OCI-LY7 (cell line): Measurements from ENCODE around the gene HMG20B. TPM values are rescaled to one million over a fixed set of nuclear protein-coding genes. Genes with fewer than 3 reads are reported as not detected.

ENCODE experiments used
- BruUV-seq: library from RNA; stranded (reverse); fragments of 400-500 nt; replicated peaks from 2 replicates; lab custom pipeline; 2021; lab: Mats Ljungman, UMichigan
- CTCF ChIA-PET: fragments of 300-600 bp; sonication (Branson Sonifier 250); formaldehyde crosslinking; loops from one replicate; lab custom pipeline; 2022; ENCODE audit warnings: antibody characterized with exemption; ENCODE audit not compliant: unreplicated experiment; lab: Charles Lee
- POLR2A ChIA-PET: fragments of 300-600 bp; sonication (Branson Sonifier 250); formaldehyde crosslinking; loops from one replicate; lab custom pipeline; 2022; ENCODE audit warnings: antibody characterized with exemption; lab: Charles Lee
- DNase-seq: peaks from one replicate; pipeline ENCODE4 v3.0.0-alpha.2; 2015; ENCODE audit warnings: low spot score
- H2AFZ ChIP-seq: fragments of 200-600 bp; sonication (generic), shearing (Covaris generic); 2 replicates; pipeline ENCODE4 v1.6.1; 2014; ENCODE audit warnings: mild to moderate bottlenecking, antibody characterized with exemption, low read length, moderate library complexity
- H3K27ac ChIP-seq: fragments of 200-600 bp; sonication (generic); 2 replicates; pipeline ENCODE4 v1.5.1; 2014; ENCODE audit warnings: mixed run types, low read depth, mild to moderate bottlenecking, moderate library complexity, low read length, inconsistent platforms; ENCODE audit not compliant: poor library complexity, severe bottlenecking
- H3K36me3 ChIP-seq: fragments of 200-600 bp; sonication (generic); 2 replicates; pipeline ENCODE4 v1.6.1; 2014; ENCODE audit warnings: mild to moderate bottlenecking, antibody characterized with exemption, low read length, moderate library complexity, mixed read lengths; ENCODE audit not compliant: insufficient read depth
- H3K4me1 ChIP-seq: fragments of 200-600 bp; sonication (generic); 2 replicates; pipeline ENCODE4 v1.5.1; 2014; ENCODE audit warnings: mild to moderate bottlenecking, low read length; ENCODE audit not compliant: insufficient read depth, poor library complexity, severe bottlenecking
- H3K4me2 ChIP-seq: fragments of 200-600 bp; sonication (generic); 2 replicates; pipeline ENCODE4 v1.6.1; 2014; ENCODE audit warnings: mild to moderate bottlenecking, low read length
- H3K4me3 ChIP-seq: fragments of 200-600 bp; sonication (generic); 2 replicates; pipeline ENCODE4 v1.5.1; 2014; ENCODE audit warnings: mild to moderate bottlenecking, low read depth, low read length; ENCODE audit not compliant: poor library complexity, severe bottlenecking
- H3K79me2 ChIP-seq: fragments of 200-600 bp; sonication (generic); 2 replicates; pipeline ENCODE4 v1.6.1; 2016; ENCODE audit warnings: low read depth, mild to moderate bottlenecking, low read length, moderate library complexity, mixed read lengths; ENCODE audit not compliant: insufficient read depth
- H3K9me2 ChIP-seq: fragments of 200-600 bp; sonication (generic); 2 replicates; pipeline ENCODE4 v1.6.1; 2016; ENCODE audit warnings: mild to moderate bottlenecking, low read length, mixed read lengths; ENCODE audit not compliant: insufficient read depth
- H3K9me3 ChIP-seq: fragments of 200-600 bp; sonication (generic); 2 replicates; pipeline ENCODE4 v1.6.1; 2014; ENCODE audit warnings: mild to moderate bottlenecking, mixed run types, low read length, mixed read lengths
- H4K20me1 ChIP-seq: fragments of 200-600 bp; sonication (generic); 2 replicates; pipeline ENCODE4 v1.6.1; 2014; ENCODE audit warnings: mild to moderate bottlenecking, antibody characterized with exemption, low read length, moderate library complexity, mixed read lengths; ENCODE audit not compliant: insufficient read depth
- EZH2phosphoT487 ChIP-seq: fragments of 200-600 bp; sonication (generic); IDR thresholded peaks from 2 replicates; pipeline ENCODE4 v1.6.1; 2018; ENCODE audit warnings: low read depth, borderline replicate concordance, mild to moderate bottlenecking, mixed run types, antibody characterized with exemption, low read length, moderate library complexity, mixed read lengths
- intact Hi-C: fragments of 100-400 bp; cut with micrococcal nuclease; formaldehyde crosslinking; loops from one replicate; pipeline ENCODE4 v1.10.0; 2022; ENCODE audit not compliant: unreplicated experiment
- total RNA-seq, 2 experiments: library from RNA; depleted of rRNA in 1 of 2; stranded (reverse); fragments of >200 nt in 1 of 2; shearing (Covaris generic) in 1 of 2; gene quantifications; 2 replicates each; pipeline ENCODE4 v1.2.3, GENCODE V29; 2014 to 2022
- TF ChIP-seq, protein P1 (sequence below): fragments of 200-600 bp; sonication (generic); conservative IDR thresholded peaks from 2 replicates; pipeline ENCODE4 v1.5.1; 2014; ENCODE audit warnings: mild to moderate bottlenecking, antibody characterized with exemption, low read length, moderate library complexity, mixed read lengths

HMG20B gene
- total RNA-seq, 2 experiments from 2014 or later, result 91.0 to 119 TPM

DNA sequence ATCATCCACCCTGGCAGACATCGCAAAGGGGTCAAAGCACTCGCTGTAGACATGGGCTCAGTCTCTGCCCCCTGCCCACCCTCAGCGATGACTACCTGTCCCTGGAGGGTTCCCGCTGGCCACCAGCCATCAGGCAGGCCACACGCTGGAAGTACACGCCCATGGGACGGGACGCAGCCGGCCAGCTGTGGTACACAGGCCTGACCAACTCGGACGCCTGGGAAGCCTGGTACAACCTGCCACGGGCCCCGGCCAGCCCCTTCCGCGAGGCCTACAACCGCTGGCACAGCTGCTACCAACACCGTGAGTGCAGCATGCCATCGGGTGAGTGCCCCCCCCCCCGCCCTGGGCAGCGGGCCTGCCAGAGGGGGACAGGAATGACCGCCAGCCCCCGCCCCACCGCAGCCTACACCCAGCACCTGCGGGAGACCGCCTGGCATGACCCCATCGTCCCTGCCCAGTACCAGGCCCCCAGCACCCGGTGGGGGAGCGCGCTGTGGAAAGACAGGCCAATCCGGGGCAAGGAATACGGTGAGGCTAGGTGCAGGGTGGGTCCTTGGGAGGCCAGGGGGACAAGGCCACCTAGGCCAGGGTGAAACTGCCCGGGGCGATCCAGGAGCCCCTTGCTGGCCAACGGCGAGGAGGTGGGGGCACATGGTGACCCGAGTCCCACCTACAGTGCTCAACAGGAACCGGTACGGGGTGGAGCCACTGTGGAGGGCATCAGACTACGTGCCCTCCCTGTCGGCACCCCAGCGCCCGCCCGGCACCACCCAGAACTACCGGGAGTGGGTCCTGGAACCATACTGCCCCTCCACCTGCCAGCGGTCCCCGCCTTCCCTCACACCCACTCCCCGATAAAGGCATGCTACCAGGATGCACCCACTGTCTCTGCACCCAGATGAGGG lies 29.3 kb upstream of the HMG20B start:
- peaks cover 49% of the 10 kb centered on the region for H3K36me3 ChIP-seq
- H2AFZ ChIP-seq, result no peak overlapping the region
- no peaks in the 10 kb centered on the region for H4K20me1 ChIP-seq
- no TSS peak for BruUV-seq
- ChIA-PET CTCF (no interaction called here), POLR2A (no interaction called here)
- no peaks in the 10 kb centered on the region for H3K4me1 ChIP-seq
- no peak overlapping the region for H3K4me2 ChIP-seq
- H3K79me2 ChIP-seq, result no peaks in the 10 kb centered on the region
- H3K27ac ChIP-seq, result no peak overlapping the region
- TF ChIP-seq, protein P1, sequence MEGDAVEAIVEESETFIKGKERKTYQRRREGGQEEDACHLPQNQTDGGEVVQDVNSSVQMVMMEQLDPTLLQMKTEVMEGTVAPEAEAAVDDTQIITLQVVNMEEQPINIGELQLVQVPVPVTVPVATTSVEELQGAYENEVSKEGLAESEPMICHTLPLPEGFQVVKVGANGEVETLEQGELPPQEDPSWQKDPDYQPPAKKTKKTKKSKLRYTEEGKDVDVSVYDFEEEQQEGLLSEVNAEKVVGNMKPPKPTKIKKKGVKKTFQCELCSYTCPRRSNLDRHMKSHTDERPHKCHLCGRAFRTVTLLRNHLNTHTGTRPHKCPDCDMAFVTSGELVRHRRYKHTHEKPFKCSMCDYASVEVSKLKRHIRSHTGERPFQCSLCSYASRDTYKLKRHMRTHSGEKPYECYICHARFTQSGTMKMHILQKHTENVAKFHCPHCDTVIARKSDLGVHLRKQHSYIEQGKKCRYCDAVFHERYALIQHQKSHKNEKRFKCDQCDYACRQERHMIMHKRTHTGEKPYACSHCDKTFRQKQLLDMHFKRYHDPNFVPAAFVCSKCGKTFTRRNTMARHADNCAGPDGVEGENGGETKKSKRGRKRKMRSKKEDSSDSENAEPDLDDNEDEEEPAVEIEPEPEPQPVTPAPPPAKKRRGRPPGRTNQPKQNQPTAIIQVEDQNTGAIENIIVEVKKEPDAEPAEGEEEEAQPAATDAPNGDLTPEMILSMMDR, result no peak
- no peak for TF ChIP-seq EZH2phosphoT487
- no peaks in the 10 kb centered on the region for H3K9me2 ChIP-seq
- DNase-seq, result no peak
- H3K9me3 ChIP-seq, result no peaks in the 10 kb centered on the region
- H3K4me3 ChIP-seq, result no peak overlapping the region
- intact Hi-C loops, result no loop called here

DNA sequence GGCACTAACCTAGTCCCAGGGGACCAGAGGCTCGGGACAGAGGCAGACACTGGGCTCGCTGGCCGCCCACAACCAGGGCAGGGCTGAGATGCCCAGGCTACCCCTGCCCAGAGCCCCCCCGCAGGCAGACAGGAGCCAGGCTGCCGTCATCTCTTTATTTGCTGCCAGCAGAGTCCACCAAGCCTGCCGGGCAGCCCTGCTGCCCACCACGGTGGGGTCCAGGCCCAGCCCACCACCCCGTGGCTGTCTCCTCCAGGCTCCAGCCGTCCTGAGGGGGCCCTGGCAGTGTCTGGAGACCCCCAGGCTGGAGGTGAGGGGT lies 28.7 kb upstream of the HMG20B start:
- Histone ChIP-seq H3K4me3 (no peak overlapping the region), H3K9me3 (no peaks in the 10 kb centered on the region), H2AFZ (no peak overlapping the region), H3K4me2 (no peak overlapping the region), H4K20me1 (no peaks in the 10 kb centered on the region), H3K79me2 (no peaks in the 10 kb centered on the region), H3K27ac (no peak overlapping the region), H3K36me3 (peaks cover 49% of the 10 kb centered on the region), H3K9me2 (no peaks in the 10 kb centered on the region), H3K4me1 (no peaks in the 10 kb centered on the region)
- no TSS peak for BruUV-seq
- intact Hi-C loops, result no loop called here
- ChIA-PET CTCF (interaction anchor here (0.6 kb wide), 1 partner anchor 78 kb away, joined by 4 read pairs; no protein-coding TSS in a partner anchor), POLR2A (no interaction called here)
- DNase-seq, result no peak
- no peak for TF ChIP-seq EZH2phosphoT487
- TF ChIP-seq, protein P1, result no peak
